Activated CD8-positive, alpha-beta memory T cell treated with anti-CD3 and anti-CD28 coated beads, Interleukin-2, amount 10 ng/mL, durations not matched to agents 7 days and 5 days (primary cell): Measurements from ENCODE around the gene TADA1. TPM values are rescaled to one million over a fixed set of nuclear protein-coding genes. Genes with fewer than 3 reads are reported as not detected.

Experiments used
- ATAC-seq: fragments of 150-1000 bp; cut with Tn5 transposase; one replicate; pipeline ENCODE4 v1.10.0; 2021; ENCODE audit warnings: moderate library complexity
- CTCF ChIA-PET: fragments of 350-600 bp; sonication (Branson Sonifier 250); formaldehyde crosslinking; loops from one replicate; lab custom pipeline; 2021; ENCODE audit warnings: antibody characterized with exemption; lab: Charles Lee
- DNase-seq: peaks from one replicate; pipeline ENCODE4 v3.0.0-alpha.2; 2020
- H3K27ac Mint-ChIP-seq: one replicate; pipeline ENCODE4 v1.8.0; 2021; ENCODE audit warnings: mild to moderate bottlenecking, mixed read lengths
- H3K27me3 Mint-ChIP-seq: one replicate; pipeline ENCODE4 v1.8.0; 2021; ENCODE audit warnings: mixed read lengths
- H3K36me3 Mint-ChIP-seq: one replicate; pipeline ENCODE4 v1.8.0; 2021; ENCODE audit warnings: mild to moderate bottlenecking, mixed read lengths
- H3K4me1 Mint-ChIP-seq: one replicate; pipeline ENCODE4 v1.8.0; 2021; ENCODE audit warnings: mixed read lengths
- H3K4me3 Mint-ChIP-seq: one replicate; pipeline ENCODE4 v1.8.0; 2021; ENCODE audit warnings: mild to moderate bottlenecking, moderate library complexity, mixed read lengths
- H3K9me3 Mint-ChIP-seq: one replicate; pipeline ENCODE4 v1.8.0; 2022; ENCODE audit warnings: low read depth, mixed read lengths
- total RNA-seq, 2 experiments: library from RNA; stranded (reverse); gene quantifications; one replicate each; pipeline ENCODE4 v1.2.3, GENCODE V29; 2021

TADA1 gene
- total RNA-seq, 2 experiments from 2014 or later, result 18.1 to 18.8 TPM

DNA sequence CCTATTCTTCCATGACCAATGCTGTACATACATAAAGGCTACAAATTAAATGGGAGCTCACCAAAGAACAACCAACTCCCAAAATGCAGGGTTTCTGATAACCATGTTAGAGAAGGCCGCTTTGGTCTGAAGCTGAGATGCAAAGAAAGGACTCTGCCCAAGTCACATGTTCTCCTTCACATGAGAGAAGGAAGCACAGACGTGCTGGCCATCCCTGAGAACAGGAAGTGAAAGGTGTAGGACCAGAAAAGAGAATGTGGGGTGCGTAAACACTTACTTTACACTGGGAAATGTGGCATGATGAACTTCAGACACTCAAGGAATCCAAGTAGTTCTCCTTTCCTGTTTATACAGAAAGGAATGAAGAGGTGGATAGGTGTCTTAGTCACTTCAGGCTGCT, 31.7 kb upstream of the TADA1 start:
- CTCF ChIA-PET, result interaction anchor here (1.9 to 20.4 kb wide), 4 partner anchors 10 to 151 kb away, joined by 6 to 690 read pairs (median 36); partner anchors contain the start of gene TADA1
- Mint-ChIP-seq H3K27ac (no peak overlapping the region), H3K36me3 (peaks cover 23% of the 10 kb centered on the region), H3K9me3 (peaks cover 3% of the 10 kb centered on the region), H3K4me3 (no peak overlapping the region), H3K27me3 (peaks cover 9% of the 10 kb centered on the region), H3K4me1 (peaks cover 65% of the 10 kb centered on the region)
- no peak for DNase-seq
- no peak for ATAC-seq

- H3K36me3 Mint-ChIP-seq, result peaks cover 22% of the 10 kb centered on the region
- peak overlapping the region; percentile 82 for H3K27ac Mint-ChIP-seq
- no peak overlapping the region for H3K4me3 Mint-ChIP-seq
- DNase-seq (no peak), ATAC-seq (no peak)
- CTCF ChIA-PET, result interaction anchor here (0.8 to 20.4 kb wide), 5 partner anchors 23 to 808 kb away, joined by 3 to 690 read pairs (median 6); partner anchors contain the start of gene TADA1
- H3K27me3 Mint-ChIP-seq, result peaks cover 8% of the 10 kb centered on the region
- H3K4me1 Mint-ChIP-seq, result peaks cover 72% of the 10 kb centered on the region
- H3K9me3 Mint-ChIP-seq, result peaks cover 3% of the 10 kb centered on the region
Observed at GRCh38 chr1:166907051-166907450, 31.0 kb upstream of the TADA1 start.

DNA sequence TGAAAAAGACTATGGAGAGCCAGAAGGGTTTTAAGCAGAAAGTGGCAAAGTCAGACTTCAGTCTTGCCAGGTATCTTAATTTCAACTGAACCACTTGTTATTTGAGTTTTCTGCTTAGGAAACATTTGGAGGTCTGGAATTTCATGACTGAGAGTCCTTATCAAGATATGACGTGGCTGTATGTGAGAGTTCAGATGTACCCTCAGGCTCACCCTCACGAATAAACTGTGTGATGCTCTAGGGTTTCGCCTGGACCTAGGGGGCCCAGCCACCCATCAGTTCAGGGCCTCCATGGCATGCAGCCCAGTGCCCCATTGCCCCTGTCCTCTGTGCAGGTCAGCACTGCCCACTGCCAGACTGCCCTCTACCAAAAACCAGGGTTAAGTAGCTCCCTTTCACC, 30.6 kb upstream of the TADA1 start:
- peaks cover 3% of the 10 kb centered on the region for H3K9me3 Mint-ChIP-seq
- peak overlapping the region; percentile 16 for H3K4me3 Mint-ChIP-seq
- peaks cover 4% of the 10 kb centered on the region for H3K27me3 Mint-ChIP-seq
- CTCF ChIA-PET, result interaction anchor here (0.8 to 20.4 kb wide), 9 partner anchors 23 to 808 kb away, joined by 3 to 690 read pairs (median 6); partner anchors contain the start of genes POGK and TADA1
- ATAC-seq, result no peak
- peaks cover 73% of the 10 kb centered on the region for H3K4me1 Mint-ChIP-seq
- H3K36me3 Mint-ChIP-seq, result peaks cover 18% of the 10 kb centered on the region
- peak overlapping the region; percentile 82 for H3K27ac Mint-ChIP-seq
- DNase-seq, result no peak

DNA sequence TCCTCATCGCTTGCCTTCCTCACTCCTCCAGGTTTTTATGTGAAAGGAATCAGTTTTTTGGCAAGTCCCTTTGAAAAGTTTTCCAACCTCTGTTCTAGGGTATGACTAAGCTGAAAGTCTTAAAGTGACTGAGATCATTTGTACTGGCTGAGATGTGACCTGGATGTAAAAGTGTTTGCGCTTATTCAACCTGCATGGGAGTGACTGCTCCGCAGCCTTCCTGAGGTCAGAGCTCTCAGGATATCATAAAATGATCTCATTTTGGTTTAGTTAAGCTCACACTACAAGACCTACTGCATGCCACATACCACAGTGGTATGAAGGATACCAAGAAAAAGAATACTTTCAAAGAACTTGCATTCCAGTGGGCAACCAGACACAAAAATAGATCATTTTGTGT, 29.8 kb upstream of the TADA1 start:
- Mint-ChIP-seq H3K27me3 (peaks cover 4% of the 10 kb centered on the region), H3K36me3 (peaks cover 14% of the 10 kb centered on the region), H3K4me3 (peak overlapping the region; percentile 16), H3K27ac (peak overlapping the region; percentile 82), H3K9me3 (no peaks in the 10 kb centered on the region), H3K4me1 (peaks cover 72% of the 10 kb centered on the region)
- CTCF ChIA-PET, result interaction anchor here (0.8 to 20.4 kb wide), 14 partner anchors 13 to 981 kb away, joined by 3 to 690 read pairs (median 4); partner anchors contain the start of genes POGK and TADA1
- DNase-seq (peak; percentile 80), ATAC-seq (peak; percentile 75)

DNA sequence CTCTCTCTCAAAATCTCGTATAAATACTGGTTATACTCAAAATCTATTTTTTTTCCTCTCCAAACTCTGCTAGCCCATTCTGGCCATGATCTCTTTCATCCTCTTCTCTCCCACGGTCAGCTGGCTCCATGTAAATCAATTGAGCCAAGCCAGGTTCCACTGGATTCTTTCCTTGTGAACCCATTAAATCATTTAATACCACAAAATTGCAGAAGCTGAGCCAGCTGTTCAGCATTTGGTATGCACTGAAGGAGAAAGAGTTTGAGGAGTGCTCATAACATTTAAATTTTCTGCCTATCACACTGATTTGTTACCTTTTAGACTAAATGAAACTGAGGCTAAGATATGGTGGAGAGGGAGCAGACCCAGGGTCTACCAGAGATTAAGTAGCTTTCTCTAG, 29.1 kb upstream of the TADA1 start:
- Mint-ChIP-seq H3K9me3 (no peaks in the 10 kb centered on the region), H3K4me1 (peaks cover 67% of the 10 kb centered on the region), H3K4me3 (no peak overlapping the region), H3K36me3 (peaks cover 15% of the 10 kb centered on the region), H3K27me3 (peaks cover 7% of the 10 kb centered on the region), H3K27ac (peak overlapping the region; percentile 82)
- DNase-seq, result no peak
- peak; percentile 4 for ATAC-seq
- CTCF ChIA-PET, result interaction anchor here (0.6 to 20.4 kb wide), 12 partner anchors 18 to 980 kb away, joined by 3 to 690 read pairs (median 4); partner anchors contain the start of genes POGK and TADA1

GRCh38 chr1:166903232-166903631, 27.2 kb upstream of the TADA1 start:
- CTCF ChIA-PET, result interaction anchor here (5.1 to 20.4 kb wide), 2 partner anchors 19 to 155 kb away, joined by 49 to 690 read pairs; no protein-coding TSS in a partner anchor
- Mint-ChIP-seq H3K9me3 (no peaks in the 10 kb centered on the region), H3K4me3 (no peak overlapping the region), H3K4me1 (peaks cover 54% of the 10 kb centered on the region), H3K36me3 (peaks cover 17% of the 10 kb centered on the region), H3K27ac (no peak overlapping the region), H3K27me3 (peaks cover 14% of the 10 kb centered on the region)
- ATAC-seq (no peak), DNase-seq (no peak)

GRCh38 chr1:166902279-166902678, 26.2 kb upstream of the TADA1 start:
- H3K27ac Mint-ChIP-seq, result no peak overlapping the region
- peaks cover 13% of the 10 kb centered on the region for H3K27me3 Mint-ChIP-seq
- H3K36me3 Mint-ChIP-seq, result peaks cover 19% of the 10 kb centered on the region
- H3K4me1 Mint-ChIP-seq, result peaks cover 46% of the 10 kb centered on the region
- DNase-seq (no peak), ATAC-seq (no peak)
- no peak overlapping the region for H3K4me3 Mint-ChIP-seq
- H3K9me3 Mint-ChIP-seq, result peaks cover 5% of the 10 kb centered on the region
- CTCF ChIA-PET, result interaction anchor here (1.0 to 20.4 kb wide), 6 partner anchors 8 to 156 kb away, joined by 3 to 690 read pairs (median 6); partner anchors contain the start of gene TADA1

GRCh38 chr1:166900987-166901386, 24.9 kb upstream of the TADA1 start:
- Mint-ChIP-seq H3K4me3 (no peak overlapping the region), H3K36me3 (peaks cover 17% of the 10 kb centered on the region), H3K9me3 (peaks cover 12% of the 10 kb centered on the region), H3K4me1 (peaks cover 33% of the 10 kb centered on the region), H3K27ac (no peak overlapping the region), H3K27me3 (peaks cover 16% of the 10 kb centered on the region)
- no peak for DNase-seq
- CTCF ChIA-PET, result interaction anchor here (1.0 to 20.4 kb wide), 6 partner anchors 8 to 157 kb away, joined by 3 to 690 read pairs (median 4); no protein-coding TSS in a partner anchor
- no peak for ATAC-seq

GRCh38 chr1:166899769-166900168, 23.7 kb upstream of the TADA1 start:
- Mint-ChIP-seq H3K4me3 (no peak overlapping the region), H3K4me1 (peaks cover 22% of the 10 kb centered on the region), H3K36me3 (peaks cover 16% of the 10 kb centered on the region), H3K27me3 (peaks cover 25% of the 10 kb centered on the region), H3K27ac (no peak overlapping the region), H3K9me3 (peaks cover 12% of the 10 kb centered on the region)
- ATAC-seq (no peak), DNase-seq (no peak)
- CTCF ChIA-PET, result interaction anchor here (1.0 to 20.4 kb wide), 5 partner anchors 10 to 159 kb away, joined by 3 to 690 read pairs (median 11); no protein-coding TSS in a partner anchor

DNA sequence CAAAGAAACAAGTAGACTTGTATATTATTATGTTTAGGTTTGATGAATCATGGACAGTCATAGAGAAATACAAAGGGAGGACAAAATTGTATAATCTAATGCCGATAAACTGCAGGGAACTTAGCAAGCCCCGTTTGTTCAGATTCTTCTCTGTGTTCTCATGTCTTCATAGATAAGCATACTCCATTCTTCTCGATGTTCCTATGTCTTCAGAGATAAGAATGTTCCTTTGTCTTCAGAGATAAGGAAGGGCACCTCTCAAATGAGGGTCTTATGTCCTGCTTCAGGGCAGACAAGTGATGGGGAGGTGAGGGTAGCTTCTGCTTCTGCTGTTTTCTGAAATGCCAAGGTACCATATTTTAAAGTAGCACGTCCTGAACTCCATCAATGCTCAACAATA, 19.7 kb upstream of the TADA1 start:
- Mint-ChIP-seq H3K36me3 (peaks cover 11% of the 10 kb centered on the region), H3K4me3 (no peak overlapping the region), H3K27me3 (peaks cover 55% of the 10 kb centered on the region), H3K9me3 (peaks cover 12% of the 10 kb centered on the region), H3K27ac (no peak overlapping the region), H3K4me1 (no peaks in the 10 kb centered on the region)
- DNase-seq (no peak), ATAC-seq (no peak)
- CTCF ChIA-PET, result interaction anchor here (1.3 kb wide), 1 partner anchor 17 kb away, joined by 6 read pairs; no protein-coding TSS in a partner anchor

DNA sequence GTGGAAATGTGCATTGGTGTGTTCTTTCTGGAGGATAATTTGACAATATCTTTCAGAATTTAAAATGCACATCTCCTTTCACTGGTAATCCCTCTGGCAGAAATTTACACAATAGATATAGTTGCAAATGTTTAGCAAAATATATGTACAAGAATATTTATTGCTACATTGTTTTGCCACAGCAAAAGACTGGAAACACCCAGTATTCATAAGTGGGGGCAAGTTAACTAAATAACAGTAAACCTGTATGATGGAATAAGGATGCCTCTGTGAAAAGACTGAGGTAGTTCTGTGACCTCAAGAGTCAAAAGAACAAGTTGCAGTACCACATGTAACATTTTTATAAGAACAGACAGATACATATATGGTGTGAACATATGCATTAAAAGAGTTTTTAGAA, 13.7 kb upstream of the TADA1 start:
- CTCF ChIA-PET, result interaction anchor here (0.6 to 23.4 kb wide), 2 partner anchors 171 to 530 kb away, joined by 3 to 222 read pairs; no protein-coding TSS in a partner anchor
- Mint-ChIP-seq H3K9me3 (no peaks in the 10 kb centered on the region), H3K4me3 (no peak overlapping the region), H3K27me3 (peaks cover 52% of the 10 kb centered on the region), H3K27ac (no peak overlapping the region), H3K4me1 (peaks cover 13% of the 10 kb centered on the region), H3K36me3 (peaks cover 1% of the 10 kb centered on the region)
- ATAC-seq, result no peak
- DNase-seq, result no peak

DNA sequence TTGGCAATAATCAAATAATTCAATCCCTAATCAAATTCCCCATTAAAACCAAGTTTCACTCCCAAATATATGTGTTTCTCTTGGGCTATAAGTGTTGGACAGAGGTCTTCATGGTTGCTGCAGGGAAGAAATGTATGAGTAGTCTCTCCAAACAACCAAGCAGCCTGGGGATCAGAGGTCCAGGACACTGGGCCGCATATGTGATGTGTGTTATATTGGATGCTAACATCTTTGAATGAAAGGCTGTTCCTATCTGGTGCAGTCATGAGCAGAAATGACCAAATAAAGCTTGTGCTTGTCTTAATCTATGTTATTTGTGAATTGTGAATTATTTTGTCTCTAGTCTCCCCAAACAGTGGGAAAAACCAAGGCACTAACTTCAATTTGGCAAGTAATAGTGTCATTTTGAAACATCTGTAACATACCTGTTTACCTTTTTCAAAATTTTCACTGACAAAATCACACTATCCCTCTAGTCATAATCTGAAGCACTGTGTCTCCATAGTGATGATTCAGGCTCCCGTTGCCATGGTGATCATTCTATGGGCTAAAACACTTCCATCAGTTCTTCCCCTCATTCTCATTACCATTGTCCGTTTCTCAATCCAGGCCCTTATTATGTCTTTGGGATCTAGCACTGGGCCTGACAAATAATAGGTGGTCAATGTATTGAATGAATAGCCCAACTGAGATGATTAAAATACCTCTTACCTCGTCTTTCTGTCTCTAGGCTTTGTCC, 12.5 kb upstream of the TADA1 start:
- CTCF ChIA-PET, result interaction anchor here (23.4 kb wide), 1 partner anchor 172 kb away, joined by 222 read pairs; no protein-coding TSS in a partner anchor
- ATAC-seq (no peak), DNase-seq (no peak)
- Mint-ChIP-seq H3K4me1 (peaks cover 22% of the 10 kb centered on the region), H3K27me3 (peaks cover 54% of the 10 kb centered on the region), H3K4me3 (no peak overlapping the region), H3K36me3 (peaks cover 1% of the 10 kb centered on the region), H3K27ac (no peak overlapping the region), H3K9me3 (no peaks in the 10 kb centered on the region)

DNA sequence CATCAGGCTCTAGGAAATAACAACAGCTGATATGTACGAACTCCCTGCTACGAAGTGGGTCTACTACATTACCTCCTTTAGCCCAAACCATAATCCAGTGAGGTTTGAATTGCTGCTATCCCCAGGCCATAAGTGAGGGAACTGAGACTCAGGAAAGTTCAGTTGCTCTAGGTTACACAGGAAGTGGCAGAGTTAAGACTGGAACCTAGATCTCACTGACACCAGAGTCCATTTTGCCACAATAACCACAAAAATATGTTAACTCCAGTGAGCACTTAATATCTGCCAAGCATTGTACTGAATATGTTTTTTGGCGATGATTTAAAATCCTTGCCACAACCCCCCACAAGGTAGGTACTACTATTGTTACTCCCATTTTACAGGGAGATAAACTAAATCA, 8.9 kb upstream of the TADA1 start:
- no peaks in the 10 kb centered on the region for H3K36me3 Mint-ChIP-seq
- DNase-seq, result no peak
- H3K27ac Mint-ChIP-seq, result peak overlapping the region; percentile 21
- H3K27me3 Mint-ChIP-seq, result peaks cover 46% of the 10 kb centered on the region
- H3K4me3 Mint-ChIP-seq, result no peak overlapping the region
- CTCF ChIA-PET, result interaction anchor here (0.7 to 23.4 kb wide), 11 partner anchors 9 to 176 kb away, joined by 3 to 222 read pairs (median 3); partner anchors contain the start of genes POGK and TADA1
- H3K9me3 Mint-ChIP-seq, result no peaks in the 10 kb centered on the region
- H3K4me1 Mint-ChIP-seq, result peaks cover 23% of the 10 kb centered on the region
- peak; percentile 43 for ATAC-seq
